ENCODE results near the gene CISH.
A peak's percentile ranks its signal among the peaks of the same experiment; 100 is the strongest.

The CISH gene

DNA sequence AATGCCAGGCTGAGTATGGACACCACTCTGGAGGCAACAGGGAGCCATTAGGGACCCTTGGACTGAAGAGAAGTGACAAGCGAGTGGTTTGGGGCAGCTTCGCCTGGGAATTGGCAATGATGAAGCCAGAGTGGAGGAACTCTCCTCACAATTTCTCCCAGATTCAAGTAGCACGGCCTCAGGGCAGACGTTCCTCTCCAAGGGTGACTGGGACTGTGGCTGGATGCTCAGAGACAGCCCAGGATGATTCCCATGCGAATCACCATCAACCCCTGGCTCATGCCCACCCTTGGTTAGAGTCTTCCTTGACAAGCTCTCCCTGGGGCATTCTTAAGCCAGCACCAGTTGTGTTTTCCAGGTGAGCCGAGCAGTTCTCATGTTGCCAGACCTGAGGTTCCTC lies 46.8 kb upstream of the CISH start:
- no peak overlapping the region for H2AFZ ChIP-seq (ENCODE audit: low read depth, low read length)
- H3K4me2 ChIP-seq (ENCODE audit: insufficient read depth, low read length): no peak overlapping the region
- H3K27ac ChIP-seq (ENCODE audit: low read length): no peak overlapping the region
- no peak for DNase-seq
- TF ChIP-seq EZH2 (IDR thresholded peaks at IDR 0.05; ENCODE audit: borderline replicate concordance, low read depth, low read length, severe bottlenecking): no peak
- no peak for TF ChIP-seq CTCF (IDR thresholded peaks at IDR 0.05; ENCODE audit: borderline replicate concordance, extremely low read depth, low read length, poor library complexity, severe bottlenecking)
- H3K4me1 ChIP-seq (ENCODE audit: insufficient read depth, low read length): no peaks in the 10 kb centered on the region
- H3K27me3 ChIP-seq (ENCODE audit: insufficient read depth, low read length, poor library complexity): no peaks in the 10 kb centered on the region
- no peak overlapping the region for H3K4me3 ChIP-seq (ENCODE audit: low read depth in 1 of 2, low read length in 2 of 2)
- H4K20me1 ChIP-seq (ENCODE audit: insufficient read depth, low read length): 0 out of 2 replicates have a peak, but pooled peaks cover 3% of the 10 kb centered on the region
- H3K79me2 ChIP-seq (ENCODE audit: insufficient read depth, low read length): no peaks in the 10 kb centered on the region
- no peak overlapping the region for H3K9ac ChIP-seq (ENCODE audit: low read depth, low read length)
- ATAC-seq (ENCODE audit: insufficient read depth, low read depth): no peak
- no peaks in the 10 kb centered on the region for H3K36me3 ChIP-seq (ENCODE audit: insufficient read depth, low read length)
- no peaks in the 10 kb centered on the region for H3K9me3 ChIP-seq (ENCODE audit: insufficient read depth, low read length, severe bottlenecking)

GRCh38 chr3:50657816-50658215 lies 46.2 kb upstream of the CISH start:
- Histone ChIP-seq H2AFZ (ENCODE audit: low read depth, low read length) (no peak overlapping the region), H3K27me3 (ENCODE audit: insufficient read depth, low read length, poor library complexity) (no peaks in the 10 kb centered on the region), H3K9me3 (ENCODE audit: insufficient read depth, low read length, severe bottlenecking) (no peaks in the 10 kb centered on the region), H3K36me3 (ENCODE audit: insufficient read depth, low read length) (no peaks in the 10 kb centered on the region), H3K27ac (ENCODE audit: low read length) (no peak overlapping the region), H3K4me1 (ENCODE audit: insufficient read depth, low read length) (no peaks in the 10 kb centered on the region), H3K79me2 (ENCODE audit: insufficient read depth, low read length) (no peaks in the 10 kb centered on the region), H4K20me1 (ENCODE audit: insufficient read depth, low read length) (peaks cover 4% of the 10 kb centered on the region; the same call in 1 of the 2 replicates), H3K4me3 (ENCODE audit: low read depth in 1 of 2, low read length in 2 of 2) (no peak overlapping the region), H3K9ac (ENCODE audit: low read depth, low read length) (no peak overlapping the region), H3K4me2 (ENCODE audit: insufficient read depth, low read length) (no peak overlapping the region)
- peak; percentile 3 for DNase-seq
- TF ChIP-seq EZH2 (IDR thresholded peaks at IDR 0.05; ENCODE audit: borderline replicate concordance, low read depth, low read length, severe bottlenecking) (no peak), CTCF (IDR thresholded peaks at IDR 0.05; ENCODE audit: borderline replicate concordance, extremely low read depth, low read length, poor library complexity, severe bottlenecking) (no peak)
- no peak for ATAC-seq (ENCODE audit: insufficient read depth, low read depth)

DNA sequence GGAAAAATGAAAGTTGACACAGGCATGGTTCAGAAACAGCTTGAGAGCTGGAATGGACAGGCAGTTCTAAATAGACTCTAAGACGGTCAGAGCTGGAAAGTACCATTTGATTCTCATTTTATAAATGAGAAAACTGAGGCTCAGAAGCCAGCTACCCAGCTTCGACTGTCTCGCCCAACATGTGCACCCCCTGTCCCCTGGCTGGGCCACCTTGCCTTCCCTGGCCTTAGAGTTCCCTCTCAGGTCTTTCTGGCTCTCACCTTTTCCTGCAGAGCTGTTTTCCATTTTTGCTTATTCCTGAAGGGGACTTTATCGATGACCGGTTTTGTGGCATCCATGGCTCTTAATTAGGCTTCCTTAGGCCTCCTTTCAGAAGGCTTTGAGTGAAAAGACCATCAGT lies 45.8 kb upstream of the CISH start:
- no peak overlapping the region for H3K4me3 ChIP-seq (ENCODE audit: low read depth in 1 of 2, low read length in 2 of 2)
- no peak overlapping the region for H3K9ac ChIP-seq (ENCODE audit: low read depth, low read length)
- no peaks in the 10 kb centered on the region for H3K4me1 ChIP-seq (ENCODE audit: insufficient read depth, low read length)
- peaks cover 8% of the 10 kb centered on the region; the same call in 1 of the 2 replicates for H4K20me1 ChIP-seq (ENCODE audit: insufficient read depth, low read length)
- no peaks in the 10 kb centered on the region for H3K27me3 ChIP-seq (ENCODE audit: insufficient read depth, low read length, poor library complexity)
- no peak for ATAC-seq (ENCODE audit: insufficient read depth, low read depth)
- no peak overlapping the region for H3K27ac ChIP-seq (ENCODE audit: low read length)
- TF ChIP-seq CTCF (IDR thresholded peaks at IDR 0.05; ENCODE audit: borderline replicate concordance, extremely low read depth, low read length, poor library complexity, severe bottlenecking) (no peak), EZH2 (IDR thresholded peaks at IDR 0.05; ENCODE audit: borderline replicate concordance, low read depth, low read length, severe bottlenecking) (no peak)
- H3K9me3 ChIP-seq (ENCODE audit: insufficient read depth, low read length, severe bottlenecking): no peaks in the 10 kb centered on the region
- peak; percentile 2 for DNase-seq
- H3K4me2 ChIP-seq (ENCODE audit: insufficient read depth, low read length): no peak overlapping the region
- no peak overlapping the region for H2AFZ ChIP-seq (ENCODE audit: low read depth, low read length)
- H3K79me2 ChIP-seq (ENCODE audit: insufficient read depth, low read length): no peaks in the 10 kb centered on the region
- no peaks in the 10 kb centered on the region for H3K36me3 ChIP-seq (ENCODE audit: insufficient read depth, low read length)
